Measurements from ENCODE around the gene XPO1. TPM values are rescaled to one million over a fixed set of nuclear protein-coding genes. Genes with fewer than 3 reads are reported as not detected.

The XPO1 gene
- total and polyA plus RNA-seq, 2 donors (not counting 3 experiments of a cell fraction or from before 2014, with no cell fraction given): 46.7 to 166 TPM

- Histone ChIP-seq H3K4me3 (replicated peaks in 1 of 3; ENCODE audit: insufficient read depth in 1 of 3, low read depth in 1 of 3, low read length in 3 of 3) (no peak overlapping the region), H3K9me1 (replicated peaks; ENCODE audit: control insufficient read depth, extremely low read depth, insufficient read depth, low read length) (no peaks in the 10 kb centered on the region), H3K4me1 (ENCODE audit: control insufficient read depth, extremely low read depth, insufficient read depth, low read length) (no peaks in the 10 kb centered on the region), H4K20me1 (replicated peaks; ENCODE audit: control insufficient read depth, extremely low read depth, insufficient read depth, low read length) (peaks cover 4% of the 10 kb centered on the region), H3K79me2 (ENCODE audit: control insufficient read depth, insufficient read depth, low read length) (peaks cover 95% of the 10 kb centered on the region), H3K9me3 (replicated peaks; ENCODE audit: control insufficient read depth, insufficient read depth, low read length) (no peaks in the 10 kb centered on the region), H3K36me3 (ENCODE audit: control insufficient read depth in 2 of 2, extremely low read depth in 1 of 2, insufficient read depth in 2 of 2, low read length in 2 of 2) (no peaks in the 10 kb centered on the region), H2AFZ (ENCODE audit: low read depth, low read length) (no peak overlapping the region), H3K27ac (ENCODE audit: insufficient read depth, low read depth, low read length) (no peak overlapping the region), H3K27me3 (ENCODE audit: control insufficient read depth in 2 of 2, insufficient read depth in 2 of 2, low read length in 2 of 2) (no peaks in the 10 kb centered on the region), H3K4me2 (ENCODE audit: insufficient read depth, low read length) (no peak overlapping the region), H3K9ac (replicated peaks; ENCODE audit: extremely low read depth, insufficient read depth, low read length) (no peak overlapping the region)
- DNase-seq (ENCODE audit: low read depth, low spot score) (no peak), FAIRE-seq (no peak)
- ChIA-PET CTCF (interaction anchor here (1.7 kb wide), 1 partner anchor 8 kb away, joined by 6 read pairs; no protein-coding TSS in a partner anchor), POLR2A (no interaction called here)
- intact Hi-C loops (cut with micrococcal nuclease): no loop called here
- dilution Hi-C loops (cut with MboI; ENCODE audit: extremely low pct_ligation_motif_present, low sequenced_read_pairs): no loop called here
- no peak for TF ChIP-seq MYC (IDR thresholded peaks at IDR 0.05; ENCODE audit: low read depth, low read length)
- TF ChIP-seq FOS (IDR thresholded peaks at IDR 0.05; ENCODE audit: borderline replicate concordance, insufficient read depth, low read length): no peak
- no peak for TF ChIP-seq EZH2 (IDR thresholded peaks at IDR 0.05; ENCODE audit: borderline replicate concordance, low read depth, low read length, severe bottlenecking)
- TF ChIP-seq POLR2AphosphoS5 (IDR thresholded peaks at IDR 0.05; ENCODE audit: insufficient read depth, low read depth, low read length): no peak
- no peak for TF ChIP-seq POLR2A (IDR thresholded peaks at IDR 0.05; ENCODE audit: low read depth, low read length)
- no peak for TF ChIP-seq JUN (IDR thresholded peaks at IDR 0.05; ENCODE audit: borderline replicate concordance, insufficient read depth, insufficient read length, low read depth)
- no peak for TF ChIP-seq CTCF (IDR thresholded peaks at IDR 0.05; ENCODE audit: extremely low read depth in 1 of 2, insufficient read depth in 1 of 2, low read depth in 1 of 2, low read length in 2 of 2)
- TF ChIP-seq, protein P1, sequence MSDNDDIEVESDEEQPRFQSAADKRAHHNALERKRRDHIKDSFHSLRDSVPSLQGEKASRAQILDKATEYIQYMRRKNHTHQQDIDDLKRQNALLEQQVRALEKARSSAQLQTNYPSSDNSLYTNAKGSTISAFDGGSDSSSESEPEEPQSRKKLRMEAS (IDR thresholded peaks at IDR 0.05; ENCODE audit: insufficient read depth, insufficient read length): no peak
- TF ChIP-seq GATA2 (IDR thresholded peaks at IDR 0.05; ENCODE audit: insufficient read depth, insufficient read length, low read depth, low read length): no peak
- no TSS peak for BruUV-seq (replicated peaks)
Measured at GRCh38 chr2:61434314-61434713, 103.8 kb downstream of the XPO1 start.
